HepG2 (cell line): ENCODE data around the gene CYTH1. TPM values are rescaled to one million over a fixed set of nuclear protein-coding genes. Genes with fewer than 3 reads are reported as not detected.

Experiments used
- AGO1 ChIP-seq: fragments of 200-400 bp; formaldehyde crosslinking; IDR thresholded peaks from 2 replicates; pipeline ENCODE4 v1.6.1; 2017; ENCODE audit warnings: mild to moderate bottlenecking, low read depth, low read length, moderate library complexity; ENCODE audit not compliant: poor library complexity, severe bottlenecking
- IRF2 ChIP-seq: IDR thresholded peaks from 2 replicates; pipeline ENCODE4 v1.6.1; 2018; ENCODE audit warnings: missing genetic modification reagents, missing compliant biosample characterization
- JARID2 ChIP-seq: sonication (generic); formaldehyde crosslinking; IDR thresholded peaks from 2 replicates; pipeline ENCODE4 v1.8.1; 2023; ENCODE audit warnings: missing genetic modification reagents, inconsistent platforms; ENCODE audit not compliant: insufficient replicate concordance
- KLF16 ChIP-seq, 2 experiments: sonication (generic) in 1 of 2; formaldehyde crosslinking in 1 of 2; IDR thresholded peaks; 2 replicates each; pipeline versions ENCODE4 v1.6.1 to v1.8.0; 2016 to 2023; ENCODE audit warnings: missing genetic modification reagents in 2 of 2, missing compliant biosample characterization in 1 of 2
- MXI1 ChIP-seq: IDR thresholded peaks from 3 replicates; pipeline ENCODE4 v1.6.1; 2012; ENCODE audit warnings: low read depth, low read length, inconsistent platforms, borderline replicate concordance
- PPARG ChIP-seq: conservative IDR thresholded peaks from 2 replicates; pipeline ENCODE4 v1.6.1; 2016; ENCODE audit warnings: missing biosample characterization, missing genetic modification reagents
- RFX3 ChIP-seq: IDR thresholded peaks from 2 replicates; pipeline ENCODE4 v1.6.1; 2016; ENCODE audit warnings: missing biosample characterization, missing genetic modification reagents
- TAF15 ChIP-seq: fragments of 200-400 bp; formaldehyde crosslinking; IDR thresholded peaks from one replicate; pipeline ENCODE4 v1.6.1; 2018; ENCODE audit warnings: mild to moderate bottlenecking, low read depth, low read length; ENCODE audit not compliant: poor library complexity, severe bottlenecking
- ZNF432 ChIP-seq: sonication (generic); formaldehyde crosslinking; IDR thresholded peaks from 2 replicates; pipeline ENCODE4 v1.5.0; 2020; ENCODE audit warnings: missing genetic modification reagents, mild to moderate bottlenecking, borderline replicate concordance
- ZNF441 ChIP-seq: sonication (generic); formaldehyde crosslinking; IDR thresholded peaks from 2 replicates; pipeline ENCODE4 v1.7.0; 2021; ENCODE audit warnings: missing genetic modification reagents, borderline replicate concordance
- ZNF589 ChIP-seq: sonication (generic); formaldehyde crosslinking; conservative IDR thresholded peaks from 2 replicates; pipeline ENCODE4 v1.8.0; 2022; ENCODE audit warnings: mild to moderate bottlenecking, moderate library complexity, missing genetic modification reagents
- ZNF614 ChIP-seq: IDR thresholded peaks from 2 replicates; pipeline ENCODE4 v1.6.1; 2018; ENCODE audit warnings: missing biosample characterization, missing genetic modification reagents, inconsistent platforms, borderline replicate concordance
- ZNF644 ChIP-seq: IDR thresholded peaks from 2 replicates; pipeline ENCODE4 v1.6.1; 2016; ENCODE audit warnings: low read depth
- polyA plus RNA-seq, 8 experiments: library from polyadenylated mRNA; depleted of rRNA in 3 of 8; stranded (reverse) in 7 of 8; unstranded in 1 of 8; fragments of >200 nt; fragmentation: Illumina TruSeq in 4 of 8; extraction: Trizol in 4 of 8; gene quantifications; 2 replicates each; pipeline versions ENCODE4 v1.2.1 to v1.2.3, GENCODE V29; 2011 to 2016; ENCODE audit warnings: low read depth in 4 of 8, missing spikeins in 1 of 8, mixed read lengths in 1 of 8; ENCODE audit not compliant: insufficient read depth in 1 of 8
- total RNA-seq, 5 experiments: library from RNA; depleted of rRNA; stranded (reverse); fragments of >200 nt; fragmentation: Illumina TruSeq; extraction: Trizol; gene quantifications; 2 replicates each; pipeline ENCODE4 v1.2.3, GENCODE V29; 2016; ENCODE audit warnings: low read depth in 1 of 5
- TF ChIP-seq, protein P1 (sequence below): sonication (generic); formaldehyde crosslinking; IDR thresholded peaks from 2 replicates; pipeline ENCODE4 v1.8.0; 2022; ENCODE audit warnings: mild to moderate bottlenecking, missing genetic modification reagents, moderate library complexity
- TF ChIP-seq, protein P2 (sequence below): sonication (generic); formaldehyde crosslinking; IDR thresholded peaks from 2 replicates; pipeline ENCODE4 v1.8.0; 2022; ENCODE audit warnings: missing genetic modification reagents, mild to moderate bottlenecking, borderline replicate concordance
- TF ChIP-seq, protein P3 (sequence below): sonication (generic); formaldehyde crosslinking; IDR thresholded peaks from 2 replicates; pipeline ENCODE4 v1.4.0; 2020; ENCODE audit warnings: missing genetic modification reagents
- TF ChIP-seq, protein P4 (sequence below): sonication (generic); formaldehyde crosslinking; IDR thresholded peaks from 2 replicates; pipeline ENCODE4 v1.8.0; 2022; ENCODE audit warnings: missing genetic modification reagents, mild to moderate bottlenecking, moderate library complexity, borderline replicate concordance
- TF ChIP-seq, protein P5 (sequence below): IDR thresholded peaks from 2 replicates; pipeline ENCODE4 v1.6.1; 2016; ENCODE audit warnings: missing biosample characterization, missing genetic modification reagents, low read depth
- TF ChIP-seq, protein P6 (sequence below): sonication (generic); formaldehyde crosslinking; IDR thresholded peaks from 2 replicates; pipeline ENCODE4 v1.8.0; 2023; ENCODE audit warnings: mild to moderate bottlenecking, missing genetic modification reagents

CYTH1 gene
- total and polyA plus RNA-seq, 2 of the 13 experiments (the other 11 are each of a cell fraction or from before 2014, with no cell fraction given), result 20.1 to 48.9 TPM

DNA sequence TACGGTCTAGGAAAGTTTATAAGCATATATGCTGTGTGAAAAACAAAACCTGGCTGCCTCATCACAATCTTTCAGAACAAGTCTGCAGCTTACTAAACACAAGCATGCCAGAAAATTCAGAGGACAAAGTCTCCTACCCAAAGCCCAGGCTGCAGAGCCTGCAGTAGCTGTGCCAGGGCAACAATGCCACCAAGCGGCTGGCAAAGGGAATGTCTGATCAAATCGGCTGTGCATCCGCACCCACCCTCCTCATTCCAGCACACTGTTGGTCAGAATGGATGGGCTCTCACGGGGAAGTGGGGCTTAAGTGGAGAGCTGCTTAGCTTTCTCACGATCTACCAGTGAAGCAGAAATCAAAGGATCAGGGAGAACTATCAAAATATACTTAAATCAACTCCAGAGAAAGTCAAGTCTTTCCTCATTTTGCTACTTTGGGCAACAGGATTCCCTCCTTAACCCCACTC lies 73.5 kb downstream of the CYTH1 start (continued):
- TF ChIP-seq MXI1 (no peak), KLF16 (CRISPR knock-in tag; IDR thresholded peaks at IDR 0.05) (peak in 1 of 2 experiments; percentile 84; a peak in 2 of 4 replicates), PPARG (CRISPR knock-in tag) (peak; percentile 65; the same call in 1 of the 2 replicates), TAF15 (no peak), AGO1 (no peak), ZNF441 (CRISPR knock-in tag) (peak; percentile 29; the same call in 1 of the 2 replicates), ZNF644 (CRISPR knock-in tag) (no peak), RFX3 (CRISPR knock-in tag) (no peak), JARID2 (CRISPR knock-in tag) (no peak), ZNF432 (CRISPR knock-in tag) (no peak), ZNF614 (CRISPR knock-in tag) (peak; percentile 94), ZNF589 (CRISPR knock-in tag) (no peak), IRF2 (CRISPR knock-in tag) (peak; percentile 78)
- TF ChIP-seq, protein P1, sequence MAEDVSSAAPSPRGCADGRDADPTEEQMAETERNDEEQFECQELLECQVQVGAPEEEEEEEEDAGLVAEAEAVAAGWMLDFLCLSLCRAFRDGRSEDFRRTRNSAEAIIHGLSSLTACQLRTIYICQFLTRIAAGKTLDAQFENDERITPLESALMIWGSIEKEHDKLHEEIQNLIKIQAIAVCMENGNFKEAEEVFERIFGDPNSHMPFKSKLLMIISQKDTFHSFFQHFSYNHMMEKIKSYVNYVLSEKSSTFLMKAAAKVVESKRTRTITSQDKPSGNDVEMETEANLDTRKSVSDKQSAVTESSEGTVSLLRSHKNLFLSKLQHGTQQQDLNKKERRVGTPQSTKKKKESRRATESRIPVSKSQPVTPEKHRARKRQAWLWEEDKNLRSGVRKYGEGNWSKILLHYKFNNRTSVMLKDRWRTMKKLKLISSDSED (CRISPR knock-in tag), result no peak
- TF ChIP-seq, protein P2, sequence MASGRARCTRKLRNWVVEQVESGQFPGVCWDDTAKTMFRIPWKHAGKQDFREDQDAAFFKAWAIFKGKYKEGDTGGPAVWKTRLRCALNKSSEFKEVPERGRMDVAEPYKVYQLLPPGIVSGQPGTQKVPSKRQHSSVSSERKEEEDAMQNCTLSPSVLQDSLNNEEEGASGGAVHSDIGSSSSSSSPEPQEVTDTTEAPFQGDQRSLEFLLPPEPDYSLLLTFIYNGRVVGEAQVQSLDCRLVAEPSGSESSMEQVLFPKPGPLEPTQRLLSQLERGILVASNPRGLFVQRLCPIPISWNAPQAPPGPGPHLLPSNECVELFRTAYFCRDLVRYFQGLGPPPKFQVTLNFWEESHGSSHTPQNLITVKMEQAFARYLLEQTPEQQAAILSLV (CRISPR knock-in tag), result no peak
- TF ChIP-seq, protein P3, sequence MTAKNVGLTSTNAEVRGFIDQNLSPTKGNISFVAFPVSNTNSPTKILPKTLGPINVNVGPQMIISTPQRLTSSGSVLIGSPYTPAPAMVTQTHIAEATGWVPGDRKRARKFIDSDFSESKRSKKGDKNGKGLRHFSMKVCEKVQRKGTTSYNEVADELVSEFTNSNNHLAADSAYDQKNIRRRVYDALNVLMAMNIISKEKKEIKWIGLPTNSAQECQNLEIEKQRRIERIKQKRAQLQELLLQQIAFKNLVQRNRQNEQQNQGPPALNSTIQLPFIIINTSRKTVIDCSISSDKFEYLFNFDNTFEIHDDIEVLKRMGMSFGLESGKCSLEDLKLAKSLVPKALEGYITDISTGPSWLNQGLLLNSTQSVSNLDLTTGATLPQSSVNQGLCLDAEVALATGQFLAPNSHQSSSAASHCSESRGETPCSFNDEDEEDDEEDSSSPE, result no peak
- TF ChIP-seq, protein P4, sequence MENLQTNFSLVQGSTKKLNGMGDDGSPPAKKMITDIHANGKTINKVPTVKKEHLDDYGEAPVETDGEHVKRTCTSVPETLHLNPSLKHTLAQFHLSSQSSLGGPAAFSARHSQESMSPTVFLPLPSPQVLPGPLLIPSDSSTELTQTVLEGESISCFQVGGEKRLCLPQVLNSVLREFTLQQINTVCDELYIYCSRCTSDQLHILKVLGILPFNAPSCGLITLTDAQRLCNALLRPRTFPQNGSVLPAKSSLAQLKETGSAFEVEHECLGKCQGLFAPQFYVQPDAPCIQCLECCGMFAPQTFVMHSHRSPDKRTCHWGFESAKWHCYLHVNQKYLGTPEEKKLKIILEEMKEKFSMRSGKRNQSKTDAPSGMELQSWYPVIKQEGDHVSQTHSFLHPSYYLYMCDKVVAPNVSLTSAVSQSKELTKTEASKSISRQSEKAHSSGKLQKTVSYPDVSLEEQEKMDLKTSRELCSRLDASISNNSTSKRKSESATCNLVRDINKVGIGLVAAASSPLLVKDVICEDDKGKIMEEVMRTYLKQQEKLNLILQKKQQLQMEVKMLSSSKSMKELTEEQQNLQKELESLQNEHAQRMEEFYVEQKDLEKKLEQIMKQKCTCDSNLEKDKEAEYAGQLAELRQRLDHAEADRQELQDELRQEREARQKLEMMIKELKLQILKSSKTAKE (CRISPR knock-in tag), result no peak
- TF ChIP-seq, protein P5, sequence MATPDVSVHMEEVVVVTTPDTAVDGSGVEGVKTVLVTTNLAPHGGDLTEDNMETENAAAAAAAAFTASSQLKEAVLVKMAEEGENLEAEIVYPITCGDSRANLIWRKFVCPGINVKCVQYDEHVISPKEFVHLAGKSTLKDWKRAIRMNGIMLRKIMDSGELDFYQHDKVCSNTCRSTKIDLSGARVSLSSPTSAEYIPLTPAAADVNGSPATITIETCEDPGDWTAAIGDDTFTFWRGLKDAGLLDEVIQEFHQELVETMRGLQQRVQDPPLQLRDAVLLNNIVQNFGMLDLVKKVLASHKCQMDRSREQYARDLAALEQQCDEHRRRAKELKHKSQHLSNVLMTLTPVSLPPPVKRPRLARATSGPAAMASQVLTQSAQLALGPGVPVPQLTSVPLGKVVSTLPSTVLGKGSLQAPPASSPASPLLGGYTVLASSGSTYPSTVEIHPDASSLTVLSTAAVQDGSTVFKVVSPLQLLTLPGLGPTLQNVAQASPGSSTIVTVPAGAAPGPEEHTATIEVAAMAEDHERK (CRISPR knock-in tag), result no peak
- TF ChIP-seq, protein P6, sequence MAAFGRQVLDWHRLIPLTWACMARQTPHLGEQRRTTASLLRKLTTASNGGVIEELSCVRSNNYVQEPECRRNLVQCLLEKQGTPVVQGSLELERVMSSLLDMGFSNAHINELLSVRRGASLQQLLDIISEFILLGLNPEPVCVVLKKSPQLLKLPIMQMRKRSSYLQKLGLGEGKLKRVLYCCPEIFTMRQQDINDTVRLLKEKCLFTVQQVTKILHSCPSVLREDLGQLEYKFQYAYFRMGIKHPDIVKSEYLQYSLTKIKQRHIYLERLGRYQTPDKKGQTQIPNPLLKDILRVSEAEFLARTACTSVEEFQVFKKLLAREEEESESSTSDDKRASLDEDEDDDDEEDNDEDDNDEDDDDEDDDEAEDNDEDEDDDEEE (CRISPR knock-in tag), result no peak
